Activated naive CD8-positive, alpha-beta T cell treated with anti-CD3 and anti-CD28 coated beads, Interleukin-2, amount 50 U/mL, for 16 hours (primary cell): ENCODE measurements around the gene SMARCD1.
A peak's percentile ranks its signal among the peaks of the same experiment; 100 is the strongest.

Source experiments
- DNase-seq: peaks from one replicate; pipeline ENCODE4 v3.0.0-alpha.2; 2020; ENCODE audit warnings: low read depth, low spot score

SMARCD1 gene

GRCh38 chr12:50084775-50085614 is at the start of gene SMARCD1:
TSS of gene SMARCD1 (plus strand) at chr12:50085342. CDS start at chr12:50085370, 28 bp downstream.
- DNase-seq = peak; percentile 58

- DNase-seq = no peak
Observed at GRCh38 chr12:50038336-50038735, 46.8 kb upstream of the SMARCD1 start.

- DNase-seq = peak; percentile 76
Observed at GRCh38 chr12:50039151-50039835, 45.8 kb upstream of the SMARCD1 start.

GRCh38 chr12:50040657-50041056 is 44.5 kb upstream of the SMARCD1 start:
- DNase-seq = no peak

GRCh38 chr12:50041062-50041860 is 43.9 kb upstream of the SMARCD1 start:
- DNase-seq = no peak

GRCh38 chr12:50041962-50042361 is 43.2 kb upstream of the SMARCD1 start:
- no peak for DNase-seq

- no peak for DNase-seq
Observed at GRCh38 chr12:50042693-50043092, 42.4 kb upstream of the SMARCD1 start.

GRCh38 chr12:50043308-50043707 is 41.8 kb upstream of the SMARCD1 start:
- no peak for DNase-seq

- no peak for DNase-seq
Observed at GRCh38 chr12:50043854-50044253, 41.3 kb upstream of the SMARCD1 start.

GRCh38 chr12:50047693-50048250 is 37.4 kb upstream of the SMARCD1 start:
- DNase-seq = no peak

- no peak for DNase-seq
Observed at GRCh38 chr12:50049254-50050118, 35.7 kb upstream of the SMARCD1 start.

- no peak for DNase-seq
Observed at GRCh38 chr12:50050119-50050385, 35.1 kb upstream of the SMARCD1 start.

GRCh38 chr12:50050410-50051098 is 34.6 kb upstream of the SMARCD1 start:
- no peak for DNase-seq

GRCh38 chr12:50051101-50051806 is 33.9 kb upstream of the SMARCD1 start:
- DNase-seq = no peak

GRCh38 chr12:50052544-50052943 is 32.6 kb upstream of the SMARCD1 start:
- DNase-seq = no peak

GRCh38 chr12:50052964-50053363 is 32.2 kb upstream of the SMARCD1 start:
- DNase-seq = no peak

GRCh38 chr12:50053583-50053982 is 31.6 kb upstream of the SMARCD1 start:
- no peak for DNase-seq

- DNase-seq = no peak
Observed at GRCh38 chr12:50055831-50056638, 29.1 kb upstream of the SMARCD1 start.

- no peak for DNase-seq
Observed at GRCh38 chr12:50056639-50056976, 28.5 kb upstream of the SMARCD1 start.
